ES-I3 (cell line): Measurements from ENCODE around the gene SORL1.

Source experiments
- H3K36me3 ChIP-seq: 2 replicates; pipeline ENCODE4 v1.6.1; 2013; ENCODE audit warnings: mild to moderate bottlenecking, low read length, control low read depth, moderate library complexity; ENCODE audit not compliant: insufficient read depth
- H3K4me1 ChIP-seq: 2 replicates; pipeline ENCODE4 v1.6.1; 2013; ENCODE audit warnings: mild to moderate bottlenecking, control low read depth, low read length; ENCODE audit not compliant: insufficient read depth
- H3K9ac ChIP-seq: 2 replicates; pipeline ENCODE4 v1.6.1; 2013; ENCODE audit warnings: low read depth, mild to moderate bottlenecking, low read length, moderate library complexity
- H3K9me3 ChIP-seq: 2 replicates; pipeline ENCODE4 v1.6.1; 2013; ENCODE audit warnings: mild to moderate bottlenecking, low read length, moderate library complexity; ENCODE audit not compliant: control insufficient read depth, insufficient read depth

SORL1 gene

DNA sequence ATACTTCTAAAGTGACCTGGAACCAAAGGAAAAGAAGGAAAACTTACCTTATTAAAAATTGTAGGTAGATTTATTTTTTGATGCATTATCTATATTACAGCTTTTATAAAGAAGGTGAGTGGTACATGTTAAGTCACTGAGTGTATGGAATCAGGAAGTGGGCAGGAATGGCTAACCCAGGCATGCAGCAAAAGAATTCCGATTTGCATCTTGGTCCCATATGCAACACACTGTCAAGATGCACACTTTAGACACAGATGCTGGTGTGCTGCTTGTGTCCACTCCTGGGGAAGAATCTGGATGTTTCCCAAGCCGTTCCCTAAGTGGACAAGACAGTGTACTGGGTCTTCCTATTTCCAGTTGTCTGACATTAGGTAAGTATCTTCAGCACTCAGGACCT lies 100.5 kb downstream of the SORL1 start:
- peaks cover 4% of the 10 kb centered on the region for H3K36me3 ChIP-seq
- no peaks in the 10 kb centered on the region for H3K9me3 ChIP-seq
- peaks cover 4% of the 10 kb centered on the region; the same call in 1 of the 2 replicates for H3K4me1 ChIP-seq
- H3K9ac ChIP-seq: no peak overlapping the region

- H3K9me3 ChIP-seq: no peaks in the 10 kb centered on the region
- H3K4me1 ChIP-seq: peaks cover 4% of the 10 kb centered on the region; the same call in 1 of the 2 replicates
- H3K36me3 ChIP-seq: peaks cover 3% of the 10 kb centered on the region
- H3K9ac ChIP-seq: no peak overlapping the region
Measured at GRCh38 chr11:121553389-121553788, 101.3 kb downstream of the SORL1 start.

GRCh38 chr11:121553806-121554205 lies 101.7 kb downstream of the SORL1 start:
- Histone ChIP-seq H3K9me3 (no peaks in the 10 kb centered on the region), H3K36me3 (peaks cover 3% of the 10 kb centered on the region), H3K9ac (no peak overlapping the region), H3K4me1 (peaks cover 4% of the 10 kb centered on the region; the same call in 1 of the 2 replicates)

GRCh38 chr11:121554552-121554951 lies 102.4 kb downstream of the SORL1 start:
- H3K9me3 ChIP-seq: no peaks in the 10 kb centered on the region
- H3K36me3 ChIP-seq: peaks cover 3% of the 10 kb centered on the region
- peaks cover 4% of the 10 kb centered on the region; the same call in 1 of the 2 replicates for H3K4me1 ChIP-seq
- H3K9ac ChIP-seq: no peak overlapping the region

DNA sequence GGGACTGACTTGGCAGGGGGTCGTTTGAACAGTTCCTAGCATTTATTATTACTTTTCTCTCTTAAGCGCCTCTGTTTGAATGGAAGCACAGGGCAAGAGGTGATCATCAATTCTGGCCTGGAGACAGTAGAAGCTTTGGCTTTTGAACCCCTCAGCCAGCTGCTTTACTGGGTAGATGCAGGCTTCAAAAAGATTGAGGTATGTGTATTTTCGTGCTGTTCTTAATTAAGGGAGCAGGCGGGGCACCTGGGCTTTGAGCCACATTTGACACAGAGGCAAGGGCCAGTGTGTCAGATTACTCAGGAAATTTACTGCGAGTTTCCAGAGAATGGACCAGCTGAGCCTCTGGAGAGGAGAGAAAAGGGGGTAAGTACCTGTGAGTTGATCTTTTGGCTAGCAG lies 103.0 kb downstream of the SORL1 start:
- peaks cover 6% of the 10 kb centered on the region for H3K36me3 ChIP-seq
- H3K9ac ChIP-seq: no peak overlapping the region
- H3K4me1 ChIP-seq: peaks cover 4% of the 10 kb centered on the region; the same call in 1 of the 2 replicates
- H3K9me3 ChIP-seq: no peaks in the 10 kb centered on the region

DNA sequence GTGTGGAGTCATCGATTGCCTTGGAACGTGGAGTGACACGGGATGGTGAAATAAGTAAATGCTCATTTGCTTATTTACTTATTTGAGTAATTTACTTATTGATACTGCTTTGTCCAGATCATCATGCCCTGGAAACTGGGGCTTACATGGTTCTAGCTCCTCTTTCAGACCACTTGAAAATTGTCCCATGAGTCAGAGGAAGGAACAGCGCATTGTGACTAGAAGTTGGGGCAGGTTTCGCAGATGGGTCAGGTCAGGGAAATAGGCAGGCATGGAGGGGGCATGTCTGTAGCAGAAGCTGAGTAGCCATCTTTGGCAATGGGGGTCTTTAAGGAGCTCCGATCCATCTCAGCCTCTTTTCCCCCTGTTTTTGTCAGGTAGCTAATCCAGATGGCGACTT lies 104.8 kb downstream of the SORL1 start:
- Histone ChIP-seq H3K36me3 (peaks cover 6% of the 10 kb centered on the region), H3K4me1 (no peaks in the 10 kb centered on the region; the same call in 1 of the 2 replicates), H3K9me3 (no peaks in the 10 kb centered on the region), H3K9ac (no peak overlapping the region)

DNA sequence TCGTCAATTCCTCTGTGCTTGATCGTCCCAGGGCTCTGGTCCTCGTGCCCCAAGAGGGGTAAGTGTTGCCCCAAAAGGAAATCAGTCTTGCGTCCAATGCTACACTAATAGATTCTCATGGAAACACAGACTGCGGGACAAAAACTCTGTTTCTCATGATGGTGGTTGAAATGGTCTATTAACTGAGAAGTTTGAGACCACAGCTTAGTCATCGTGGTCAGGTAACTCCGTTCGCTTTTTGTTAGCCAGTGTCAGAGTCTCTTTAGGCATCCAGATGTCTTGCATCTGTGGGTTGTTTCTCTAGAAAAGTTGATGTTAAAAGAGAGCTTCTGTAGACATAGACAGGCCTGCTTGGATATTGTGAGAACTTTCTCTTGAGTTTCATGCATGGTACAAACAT lies 105.2 kb downstream of the SORL1 start:
- no peaks in the 10 kb centered on the region for H3K9me3 ChIP-seq

GRCh38 chr11:121559606-121560200 lies 107.6 kb downstream of the SORL1 start:
- Histone ChIP-seq H3K4me1 (no peaks in the 10 kb centered on the region), H3K36me3 (peaks cover 3% of the 10 kb centered on the region), H3K9me3 (no peaks in the 10 kb centered on the region), H3K9ac (no peak overlapping the region)

More for the DNA sequence above, 105.2 kb downstream of the SORL1 start:
- Histone ChIP-seq H3K9ac (no peak overlapping the region), H3K36me3 (peaks cover 6% of the 10 kb centered on the region), H3K4me1 (no peaks in the 10 kb centered on the region)

- Histone ChIP-seq H3K4me1 (no peaks in the 10 kb centered on the region), H3K9ac (no peak overlapping the region), H3K36me3 (peaks cover 3% of the 10 kb centered on the region), H3K9me3 (no peaks in the 10 kb centered on the region)
Measured at GRCh38 chr11:121560236-121560635, 108.1 kb downstream of the SORL1 start.

DNA sequence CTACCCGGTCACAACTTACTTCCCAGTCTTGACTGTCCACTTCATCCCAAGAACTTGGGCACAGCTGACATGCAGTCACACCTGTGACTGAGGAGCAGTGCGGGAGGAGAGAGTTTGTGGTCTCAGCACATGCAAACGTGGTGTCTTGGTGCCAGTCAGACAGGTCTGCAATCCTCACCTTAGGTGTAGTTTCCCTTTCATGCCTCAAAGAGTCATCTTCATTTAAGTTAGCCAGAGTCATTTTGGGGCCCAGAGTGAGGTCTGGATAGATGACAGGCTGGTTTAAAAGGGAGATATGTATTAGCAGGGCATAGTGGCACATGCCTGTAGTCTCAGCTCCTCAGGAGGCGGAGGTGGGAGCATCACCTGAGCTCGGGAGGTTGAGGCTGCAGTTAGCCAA lies 109.1 kb downstream of the SORL1 start:
- peaks cover 3% of the 10 kb centered on the region for H3K36me3 ChIP-seq
- no peaks in the 10 kb centered on the region for H3K9me3 ChIP-seq
- H3K4me1 ChIP-seq: no peaks in the 10 kb centered on the region
- no peak overlapping the region for H3K9ac ChIP-seq

GRCh38 chr11:121561716-121562115 lies 109.6 kb downstream of the SORL1 start:
- H3K9ac ChIP-seq: no peak overlapping the region
- no peaks in the 10 kb centered on the region for H3K9me3 ChIP-seq
- peaks cover 3% of the 10 kb centered on the region for H3K36me3 ChIP-seq
- H3K4me1 ChIP-seq: 0 out of 2 replicates have a peak, but pooled peaks cover 1% of the 10 kb centered on the region

GRCh38 chr11:121563003-121563402 lies 110.9 kb downstream of the SORL1 start:
- Histone ChIP-seq H3K9ac (no peak overlapping the region), H3K4me1 (0 out of 2 replicates have a peak, but pooled peaks cover 3% of the 10 kb centered on the region), H3K36me3 (peaks cover 3% of the 10 kb centered on the region), H3K9me3 (no peaks in the 10 kb centered on the region)

GRCh38 chr11:121563900-121564822 lies 112.0 kb downstream of the SORL1 start:
- Histone ChIP-seq H3K4me1 (0 out of 2 replicates have a peak, but pooled peaks cover 3% of the 10 kb centered on the region), H3K9me3 (no peaks in the 10 kb centered on the region), H3K36me3 (peaks cover 3% of the 10 kb centered on the region; the same call in 1 of the 2 replicates), H3K9ac (no peak overlapping the region)

- no peaks in the 10 kb centered on the region; the same call in 1 of the 2 replicates for H3K36me3 ChIP-seq
- no peak overlapping the region for H3K9ac ChIP-seq
- 0 out of 2 replicates have a peak, but pooled peaks cover 3% of the 10 kb centered on the region for H3K4me1 ChIP-seq
- no peaks in the 10 kb centered on the region for H3K9me3 ChIP-seq
Measured at GRCh38 chr11:121564948-121565684, 113.0 kb downstream of the SORL1 start.
